Right lobe of liver (tissue), 4 donors: Measurements from ENCODE around the gene GPR15LG.

Experiments used
- POLR2A ChIP-seq: fragments of 450-650 bp; IDR thresholded peaks from one replicate; pipeline ENCODE4 v1.6.1; 2017; ENCODE audit warnings: antibody characterized with exemption, mild to moderate bottlenecking
- TF ChIP-seq, protein P1 (sequence below), 4 donors: fragments of 200-600 bp in 3 of 4; fragments of 450-650 bp in 1 of 4; IDR thresholded peaks; one replicate each; pipeline versions ENCODE4 v1.5.1 to v1.8.0; 2016 to 2022; ENCODE audit warnings: antibody characterized with exemption in 4 of 4, mild to moderate bottlenecking in 2 of 4
- donor health status: DM: no; HTN: no; CAD: no.
- donor health status: DM: no; HTN: no; CAD: no.
- donor health status: DM: no; HTN: yes; CAD: no.

GRCh38 chr10:84135836-84136235 is 37.8 kb upstream of the GPR15LG start:
- TF ChIP-seq, protein P1, sequence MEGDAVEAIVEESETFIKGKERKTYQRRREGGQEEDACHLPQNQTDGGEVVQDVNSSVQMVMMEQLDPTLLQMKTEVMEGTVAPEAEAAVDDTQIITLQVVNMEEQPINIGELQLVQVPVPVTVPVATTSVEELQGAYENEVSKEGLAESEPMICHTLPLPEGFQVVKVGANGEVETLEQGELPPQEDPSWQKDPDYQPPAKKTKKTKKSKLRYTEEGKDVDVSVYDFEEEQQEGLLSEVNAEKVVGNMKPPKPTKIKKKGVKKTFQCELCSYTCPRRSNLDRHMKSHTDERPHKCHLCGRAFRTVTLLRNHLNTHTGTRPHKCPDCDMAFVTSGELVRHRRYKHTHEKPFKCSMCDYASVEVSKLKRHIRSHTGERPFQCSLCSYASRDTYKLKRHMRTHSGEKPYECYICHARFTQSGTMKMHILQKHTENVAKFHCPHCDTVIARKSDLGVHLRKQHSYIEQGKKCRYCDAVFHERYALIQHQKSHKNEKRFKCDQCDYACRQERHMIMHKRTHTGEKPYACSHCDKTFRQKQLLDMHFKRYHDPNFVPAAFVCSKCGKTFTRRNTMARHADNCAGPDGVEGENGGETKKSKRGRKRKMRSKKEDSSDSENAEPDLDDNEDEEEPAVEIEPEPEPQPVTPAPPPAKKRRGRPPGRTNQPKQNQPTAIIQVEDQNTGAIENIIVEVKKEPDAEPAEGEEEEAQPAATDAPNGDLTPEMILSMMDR (IDR thresholded peaks at IDR 0.05): no peak
- TF ChIP-seq POLR2A: no peak
